ENCODE results near the gene NLRP8. TPM values are rescaled to one million over a fixed set of nuclear protein-coding genes. Genes with fewer than 3 reads are reported as not detected.
"Not testable (repeated sequence)": the region's sequence is repeated elsewhere in the genome, so short reads cannot be mapped to it uniquely, and the experiment has no call there.

The NLRP8 gene
- total RNA-seq, 1 experiment from 2014 or later, result 0.06 TPM

DNA sequence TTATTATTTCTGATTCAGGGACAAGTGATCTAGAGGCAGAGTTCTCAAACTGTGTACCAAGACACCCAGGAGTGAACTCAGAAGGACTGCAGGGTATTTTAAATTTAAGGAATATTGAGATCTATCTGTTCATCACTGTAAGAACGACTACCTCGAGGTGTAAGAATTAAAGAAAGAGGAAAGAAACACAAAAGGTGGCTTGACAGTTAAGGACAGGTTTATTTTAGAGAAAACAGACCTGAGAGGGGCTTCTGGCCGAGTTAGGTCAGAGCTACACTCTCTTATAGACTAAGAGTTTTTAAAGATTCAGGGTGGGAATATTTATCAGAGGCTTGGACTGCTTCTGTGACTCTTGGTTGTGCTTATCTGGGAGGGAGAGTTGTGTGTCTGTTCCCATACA lies 26.4 kb downstream of the NLRP8 start:
- DNase-seq (ENCODE audit: low read depth), result no peak

- no peak for DNase-seq (ENCODE audit: low read depth)
These were observed 32.8 kb downstream of the NLRP8 start for GRCh38 chr19:55980415-55980814.

- no peak for DNase-seq (ENCODE audit: low read depth)
These were observed 37.6 kb downstream of the NLRP8 start for GRCh38 chr19:55985254-55985653.

DNA sequence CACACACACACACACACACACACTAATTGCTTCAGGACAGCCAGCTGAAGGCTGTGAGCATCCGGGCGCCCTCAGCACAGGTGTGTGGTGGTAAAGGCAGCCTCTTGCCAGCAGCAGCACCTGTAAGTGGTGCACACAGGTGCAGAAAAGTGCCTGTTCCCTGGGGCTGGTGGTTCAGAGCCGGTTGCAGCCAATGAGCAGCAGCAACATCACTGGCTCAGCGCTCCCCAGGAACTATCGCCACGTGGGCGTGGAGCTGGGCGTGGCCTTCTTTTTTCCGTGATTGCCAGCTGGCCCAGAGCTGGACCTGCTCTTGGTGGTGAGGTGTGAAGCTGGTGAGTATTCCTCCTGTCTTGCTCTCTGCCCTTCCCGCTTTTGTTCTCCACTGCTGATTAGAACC lies 38.9 kb downstream of the NLRP8 start, which contains the start of gene NLRP5:
NLRP5 (plus strand) TSS at position 289 of the 400 bp plus-strand sequence.
- peak; percentile 40 for DNase-seq (ENCODE audit: low read depth)

- DNase-seq (ENCODE audit: low read depth), result no peak
These were observed 43.2 kb downstream of the NLRP8 start for GRCh38 chr19:55990831-55991230.

DNA sequence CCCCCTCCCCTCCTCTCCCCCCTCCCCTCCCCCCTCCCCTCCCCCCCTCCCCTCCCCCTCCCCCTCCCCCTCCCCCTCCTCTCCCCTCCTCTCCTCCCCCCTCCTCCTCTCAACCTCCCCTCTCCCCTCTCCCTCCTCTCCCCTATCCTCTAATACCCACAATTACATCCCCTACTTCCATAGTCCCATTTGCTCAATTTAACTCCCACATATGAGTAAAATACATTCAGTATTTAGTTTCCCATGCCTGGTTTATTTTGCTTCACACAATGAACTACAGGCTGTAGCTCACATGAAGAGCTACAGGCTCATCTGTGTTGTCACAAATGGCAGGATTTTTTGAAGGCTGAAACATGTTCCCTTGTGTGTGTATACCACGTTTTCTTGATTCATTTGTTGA lies 45.9 kb downstream of the NLRP8 start:
- no peak for DNase-seq (ENCODE audit: low read depth)

DNA sequence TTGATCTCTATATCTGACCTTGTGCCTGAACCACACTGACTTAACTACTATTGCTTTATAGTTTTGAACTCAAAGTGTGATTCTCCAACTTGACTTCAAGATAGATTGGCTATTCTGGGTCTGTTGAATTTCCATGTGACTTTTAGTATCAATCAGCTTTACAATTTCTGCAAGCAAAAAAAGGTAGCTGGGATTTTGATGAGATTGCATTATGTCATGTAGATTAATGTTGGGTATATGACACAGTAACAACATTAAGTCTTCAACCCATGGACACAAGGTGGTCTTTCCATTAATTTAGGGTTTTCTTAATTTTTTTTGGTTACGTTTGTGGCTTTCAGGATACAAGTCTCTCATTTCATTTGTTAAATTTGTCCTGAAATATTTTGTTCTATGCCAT lies 67.1 kb downstream of the NLRP8 start:
- DNase-seq (ENCODE audit: low read depth), result no peak

GRCh38 chr19:56015756-56016155 lies 68.1 kb downstream of the NLRP8 start:
- DNase-seq (ENCODE audit: low read depth), result peak; percentile 46

DNA sequence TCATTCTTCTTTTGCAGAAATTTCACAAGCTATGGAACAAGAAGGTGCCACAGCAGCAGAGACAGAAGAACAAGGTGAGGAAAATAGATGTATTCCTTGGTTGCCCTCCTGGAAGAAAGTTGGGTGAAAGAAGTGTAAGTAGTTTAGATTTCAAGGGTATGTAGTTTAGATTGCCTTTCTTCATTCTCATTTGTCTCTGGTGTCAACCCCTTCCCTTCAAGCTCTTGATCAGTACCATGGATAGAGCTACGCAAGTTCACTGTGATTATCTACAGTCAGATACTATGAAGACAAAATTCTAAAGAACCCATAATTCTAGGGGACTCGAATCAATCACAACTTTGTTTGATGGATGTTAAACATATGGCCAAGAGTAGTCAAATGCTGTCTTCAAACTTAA lies 71.7 kb downstream of the NLRP8 start:
- not testable (repeated sequence) for DNase-seq (ENCODE audit: low read depth)

DNA sequence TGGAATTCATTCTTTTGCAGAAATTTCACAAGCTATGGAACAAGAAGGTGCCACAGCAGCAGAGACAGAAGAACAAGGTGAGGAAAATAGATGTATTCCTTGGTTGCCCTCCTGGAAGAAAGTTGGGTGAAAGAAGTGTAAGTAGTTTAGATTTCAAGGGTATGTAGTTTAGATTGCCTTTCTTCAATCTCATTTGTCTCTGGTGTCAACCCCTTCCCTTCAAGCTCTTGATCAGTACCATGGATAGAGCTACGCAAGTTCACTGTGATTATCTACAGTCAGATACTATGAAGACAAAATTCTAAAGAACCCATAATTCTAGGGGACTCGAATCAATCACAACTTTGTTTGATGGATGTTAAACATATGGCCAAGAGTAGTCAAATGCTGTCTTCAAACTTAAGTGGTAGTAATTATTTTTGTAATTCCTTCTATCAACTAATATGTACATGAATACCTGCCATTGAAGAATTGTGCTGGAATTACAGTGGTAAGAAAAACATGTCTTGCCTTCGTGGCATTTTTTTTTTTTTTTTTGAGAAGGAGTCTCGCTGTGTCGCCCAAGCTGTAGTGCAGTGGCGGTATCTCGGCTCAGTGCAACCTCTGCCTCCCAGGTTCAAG lies 72.8 kb downstream of the NLRP8 start:
- not testable (repeated sequence) for DNase-seq (ENCODE audit: low read depth)

GRCh38 chr19:56026769-56027168 lies 79.1 kb downstream of the NLRP8 start:
- DNase-seq (ENCODE audit: low read depth), result peak; percentile 62

Other genes with a start within 250 kb of the NLRP8 start
- not detected in 2 replicates for gene NLRP9, start 209.4 kb upstream of the NLRP8 start, total RNA-seq (2014; rRNA removed; shearing (Covaris generic))
- gene RFPL4A, start 188.7 kb upstream of the NLRP8 start, total RNA-seq (2014; rRNA removed; shearing (Covaris generic)), result 64.2 and 89.1 TPM in 2 replicates
- gene RFPL4AL1, start 178.7 kb upstream of the NLRP8 start, total RNA-seq (2014; rRNA removed; shearing (Covaris generic)), result 46.6 and 54.4 TPM in 2 replicates
- gene NLRP11, start 115.8 kb upstream of the NLRP8 start, total RNA-seq (2014; rRNA removed; shearing (Covaris generic)), result 4.1 and 5.1 TPM in 2 replicates
- 0.60 and 0.80 TPM in 2 replicates for gene NLRP4, start 111.3 kb upstream of the NLRP8 start, total RNA-seq (2014; rRNA removed; shearing (Covaris generic))
- not detected in 2 replicates for gene NLRP13, start 15.5 kb upstream of the NLRP8 start, total RNA-seq (2014; rRNA removed; shearing (Covaris generic))
- 4.9 and 5.1 TPM in 2 replicates for gene NLRP5, start 38.9 kb downstream of the NLRP8 start, total RNA-seq (2014; rRNA removed; shearing (Covaris generic))
- 18.8 and 43.8 TPM in 2 replicates for gene ZNF787, start 173.5 kb downstream of the NLRP8 start, total RNA-seq (2014; rRNA removed; shearing (Covaris generic))
- 24.3 and 36.4 TPM in 2 replicates for gene ZNF444, start 193.5 kb downstream of the NLRP8 start, total RNA-seq (2014; rRNA removed; shearing (Covaris generic))
- not detected in 2 replicates for gene GALP, start 228.2 kb downstream of the NLRP8 start, total RNA-seq (2014; rRNA removed; shearing (Covaris generic))
- not detected in 2 replicates for gene ZSCAN5B, start 250.0 kb downstream of the NLRP8 start, total RNA-seq (2014; rRNA removed; shearing (Covaris generic))

Measured in Daoy (cell line).